GM12872 (cell line): ENCODE data around the gene WNT10A.
A peak's percentile ranks its signal among the peaks of the same experiment; 100 is the strongest.

Experiments used
- CTCF ChIP-seq: IDR thresholded peaks from 3 replicates; pipeline ENCODE4 v1.5.1; 2011; ENCODE audit warnings: low read depth, mild to moderate bottlenecking, low read length, moderate library complexity; ENCODE audit not compliant: insufficient read depth

The WNT10A gene

GRCh38 chr2:218859556-218859987 is 21.1 kb upstream of the WNT10A start, which contains the start of gene WNT6:
WNT6 (plus strand) TSS chr2:218859805; CDS start chr2:218860038, 233 bp downstream.
- TF ChIP-seq CTCF: no peak

GRCh38 chr2:218859988-218860831 is 20.4 kb upstream of the WNT10A start:
- no peak for TF ChIP-seq CTCF

GRCh38 chr2:218860950-218861381 is 19.7 kb upstream of the WNT10A start:
- no peak for TF ChIP-seq CTCF

- no peak for TF ChIP-seq CTCF
Measured at GRCh38 chr2:218861645-218862318, 18.9 kb upstream of the WNT10A start.

GRCh38 chr2:218863021-218863520 is 17.6 kb upstream of the WNT10A start:
- TF ChIP-seq CTCF: no peak

GRCh38 chr2:218865396-218865795 is 15.3 kb upstream of the WNT10A start:
- no peak for TF ChIP-seq CTCF

- peak; percentile 14; the same call in 1 of the 3 replicates for TF ChIP-seq CTCF
Measured at GRCh38 chr2:218865999-218866398, 14.7 kb upstream of the WNT10A start.
